Large intestine (tissue), 3 donors: ENCODE results near the gene PPP1R15B. TPM values are rescaled to one million over a fixed set of nuclear protein-coding genes. Genes with fewer than 3 reads are reported as not detected.
"Not testable (repeated sequence)": the region's sequence is repeated elsewhere in the genome, so short reads cannot be mapped to it uniquely, and the experiment has no call there.

ENCODE experiments used
- DNase-seq, 2 donors: peaks; one replicate each; pipeline versions ENCODE4 v3.0.0 to v3.0.0-alpha.2; 2013
- H3K27ac ChIP-seq: one replicate; pipeline ENCODE4 v1.5.1; 2013; ENCODE audit warnings: low read length
- H3K27me3 ChIP-seq: 2 replicates; pipeline ENCODE4 v1.6.1; 2013; ENCODE audit warnings: low read length; ENCODE audit not compliant: control insufficient read depth, insufficient read depth
- H3K36me3 ChIP-seq: 2 replicates; pipeline ENCODE4 v1.6.1; 2013; ENCODE audit warnings: low read length; ENCODE audit not compliant: control insufficient read depth, insufficient read depth
- H3K4me1 ChIP-seq: one replicate; pipeline ENCODE4 v1.6.1; 2013; ENCODE audit warnings: low read length; ENCODE audit not compliant: control insufficient read depth, insufficient read depth
- H3K4me3 ChIP-seq: one replicate; pipeline ENCODE4 v1.5.1; 2013; ENCODE audit warnings: low read length
- H3K9me3 ChIP-seq: one replicate; pipeline ENCODE4 v1.6.1; 2013; ENCODE audit warnings: mild to moderate bottlenecking, low read depth, low read length, moderate library complexity; ENCODE audit not compliant: control insufficient read depth
- WGBS: methylation state at CpG from one replicate; pipeline ENCODE4 v1.1.5; 2013; ENCODE audit warnings: low lambda C conversion rate; ENCODE audit not compliant: insufficient coverage; 5-methylcytosine and 5-hydroxymethylcytosine counted together
- polyA plus RNA-seq: library from polyadenylated mRNA; unstranded; fragments of 120-200 nt; gene quantifications from one replicate; pipeline ENCODE4 v1.2.1, GENCODE V29; 2013

PPP1R15B gene
- polyA plus RNA-seq, 1 donor, result 46.4 TPM

- no peaks in the 10 kb centered on the region for H3K27me3 ChIP-seq
- H3K9me3 ChIP-seq, result no peaks in the 10 kb centered on the region
- DNase-seq, result no peak
- peak overlapping the region; percentile 81 for H3K27ac ChIP-seq
- no peak overlapping the region for H3K4me3 ChIP-seq
- peaks cover 20% of the 10 kb centered on the region for H3K4me1 ChIP-seq
- WGBS, result no CpG with 5 or more reads among the region's 9 CpGs
- H3K36me3 ChIP-seq, result peaks cover 79% of the 10 kb centered on the region
Measured at GRCh38 chr1:204434116-204434755, 22.6 kb upstream of the PPP1R15B start.

GRCh38 chr1:204432708-204433107 is 21.1 kb upstream of the PPP1R15B start:
- H3K4me1 ChIP-seq, result peaks cover 20% of the 10 kb centered on the region
- H3K9me3 ChIP-seq, result no peaks in the 10 kb centered on the region
- H3K27me3 ChIP-seq, result no peaks in the 10 kb centered on the region
- no peak overlapping the region for H3K4me3 ChIP-seq
- DNase-seq, result no peak
- WGBS, result no CpG with 5 or more reads among the region's 2 CpGs
- peaks cover 71% of the 10 kb centered on the region for H3K36me3 ChIP-seq
- no peak overlapping the region for H3K27ac ChIP-seq

GRCh38 chr1:204431310-204432184 is 19.9 kb upstream of the PPP1R15B start:
- 100% methylated on average over 1 of the region's 13 CpGs for WGBS
- peaks cover 70% of the 10 kb centered on the region for H3K36me3 ChIP-seq
- H3K27ac ChIP-seq, result no peak overlapping the region

DNA sequence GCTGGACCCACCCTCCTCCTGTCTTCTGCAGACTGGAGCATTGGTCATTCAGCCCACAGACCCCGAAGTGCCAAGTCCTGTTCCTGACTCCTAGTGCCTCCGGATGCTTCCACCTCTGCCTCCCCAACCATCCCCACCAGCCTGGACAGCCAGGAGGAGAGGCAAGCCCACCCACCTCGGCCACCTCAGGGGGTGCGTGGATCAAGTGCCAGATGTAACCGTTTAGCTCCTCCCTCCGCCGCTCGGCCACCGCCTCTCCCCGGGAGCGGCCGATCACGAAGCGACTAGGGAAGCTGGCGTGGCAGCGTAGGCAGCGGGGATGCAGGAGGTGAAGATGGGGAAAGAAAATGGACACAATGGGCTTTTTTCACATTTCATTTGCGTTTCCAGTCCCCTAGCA is 18.1 kb upstream of the PPP1R15B start:
- Histone ChIP-seq H3K27me3 (no peaks in the 10 kb centered on the region), H3K4me1 (peaks cover 14% of the 10 kb centered on the region), H3K27ac (no peak overlapping the region), H3K4me3 (no peak overlapping the region), H3K9me3 (no peaks in the 10 kb centered on the region), H3K36me3 (peaks cover 77% of the 10 kb centered on the region)
- no CpG with 5 or more reads among the region's 18 CpGs for WGBS
- no peak for DNase-seq

More at GRCh38 chr1:204431310-204432184, 19.9 kb upstream of the PPP1R15B start:
- Histone ChIP-seq H3K4me3 (no peak overlapping the region), H3K27me3 (no peaks in the 10 kb centered on the region), H3K4me1 (peaks cover 20% of the 10 kb centered on the region), H3K9me3 (no peaks in the 10 kb centered on the region)
- peak; percentile 59 to 70 for DNase-seq

DNA sequence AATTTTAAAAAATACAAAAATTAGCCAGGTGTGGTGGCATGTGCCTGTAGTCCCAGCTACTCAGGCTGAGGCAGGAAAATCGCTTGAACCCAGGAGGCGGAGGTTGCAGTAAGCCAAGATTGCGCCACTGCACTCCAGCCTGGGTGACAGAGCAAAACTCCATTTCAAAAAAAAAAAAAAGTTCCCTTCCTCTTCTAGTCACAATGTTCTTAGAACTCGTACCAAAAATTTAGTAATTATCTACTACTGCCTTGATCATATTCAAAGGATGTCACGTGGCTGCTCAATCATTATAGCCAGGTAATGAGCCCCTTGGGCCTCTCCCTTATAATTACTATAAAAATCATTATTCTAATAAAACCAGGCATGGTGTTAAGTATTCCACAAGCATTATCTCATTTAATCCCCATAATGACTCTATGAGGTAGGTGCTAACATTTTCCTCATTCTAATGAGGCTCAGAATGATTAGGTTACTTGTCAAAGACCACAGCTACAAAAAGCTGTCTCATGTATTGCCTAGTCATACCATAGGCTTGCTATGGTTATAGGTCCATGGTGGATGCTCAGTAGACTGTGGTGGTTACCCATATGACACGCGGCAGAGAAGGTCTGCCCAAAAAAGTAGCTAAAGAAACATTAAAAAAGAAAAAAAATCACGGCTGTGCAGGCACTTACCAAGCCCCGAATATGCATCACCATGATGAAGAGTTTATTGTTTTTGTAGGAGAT is 15.5 kb upstream of the PPP1R15B start:
- H3K4me3 ChIP-seq, result no peak overlapping the region
- no peak for DNase-seq
- no peaks in the 10 kb centered on the region for H3K27me3 ChIP-seq
- H3K27ac ChIP-seq, result no peak overlapping the region
- peaks cover 73% of the 10 kb centered on the region for H3K36me3 ChIP-seq
- H3K9me3 ChIP-seq, result no peaks in the 10 kb centered on the region
- H3K4me1 ChIP-seq, result peaks cover 11% of the 10 kb centered on the region
- WGBS, result 97% methylated on average over 5 of the region's 9 CpGs

- no peak overlapping the region for H3K4me3 ChIP-seq
- 100% methylated on average over 1 of the region's 2 CpGs for WGBS
- peaks cover 69% of the 10 kb centered on the region for H3K36me3 ChIP-seq
- no peak for DNase-seq
- H3K27ac ChIP-seq, result no peak overlapping the region
- peaks cover 7% of the 10 kb centered on the region for H3K4me1 ChIP-seq
- no peaks in the 10 kb centered on the region for H3K9me3 ChIP-seq
- H3K27me3 ChIP-seq, result no peaks in the 10 kb centered on the region
Measured at GRCh38 chr1:204426474-204426873, 14.9 kb upstream of the PPP1R15B start.

- Histone ChIP-seq H3K36me3 (peaks cover 68% of the 10 kb centered on the region), H3K4me1 (peaks cover 6% of the 10 kb centered on the region), H3K4me3 (no peak overlapping the region), H3K27ac (no peak overlapping the region), H3K9me3 (no peaks in the 10 kb centered on the region), H3K27me3 (no peaks in the 10 kb centered on the region)
- no peak for DNase-seq
- no CpG with 5 or more reads among the region's 5 CpGs for WGBS
Measured at GRCh38 chr1:204426035-204426436, 14.4 kb upstream of the PPP1R15B start.

DNA sequence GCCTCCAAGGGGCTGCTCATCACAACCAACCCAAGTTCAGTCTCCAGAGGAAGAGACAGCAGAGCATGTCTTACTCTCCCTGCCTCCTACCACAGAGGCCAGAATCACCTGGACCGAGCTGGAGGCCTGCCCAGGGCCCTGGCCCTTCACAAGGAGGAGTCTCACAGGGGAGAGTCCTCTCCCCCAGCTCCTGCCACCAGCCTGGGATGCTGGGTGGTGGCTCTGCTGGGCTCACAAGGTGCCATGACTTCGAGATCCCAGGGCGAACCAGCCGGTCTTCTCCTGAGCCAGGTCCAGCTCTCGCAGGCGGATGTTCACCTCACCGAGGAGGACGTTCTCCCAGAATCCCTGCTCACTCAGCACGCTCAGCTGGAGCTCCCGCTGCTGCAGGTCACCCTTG is 13.0 kb upstream of the PPP1R15B start:
- H3K27ac ChIP-seq, result no peak overlapping the region
- no CpG with 5 or more reads among the region's 10 CpGs for WGBS
- H3K36me3 ChIP-seq, result peaks cover 60% of the 10 kb centered on the region
- H3K9me3 ChIP-seq, result no peaks in the 10 kb centered on the region
- H3K4me3 ChIP-seq, result no peak overlapping the region
- DNase-seq, result no peak
- no peaks in the 10 kb centered on the region for H3K27me3 ChIP-seq
- H3K4me1 ChIP-seq, result peaks cover 6% of the 10 kb centered on the region

DNA sequence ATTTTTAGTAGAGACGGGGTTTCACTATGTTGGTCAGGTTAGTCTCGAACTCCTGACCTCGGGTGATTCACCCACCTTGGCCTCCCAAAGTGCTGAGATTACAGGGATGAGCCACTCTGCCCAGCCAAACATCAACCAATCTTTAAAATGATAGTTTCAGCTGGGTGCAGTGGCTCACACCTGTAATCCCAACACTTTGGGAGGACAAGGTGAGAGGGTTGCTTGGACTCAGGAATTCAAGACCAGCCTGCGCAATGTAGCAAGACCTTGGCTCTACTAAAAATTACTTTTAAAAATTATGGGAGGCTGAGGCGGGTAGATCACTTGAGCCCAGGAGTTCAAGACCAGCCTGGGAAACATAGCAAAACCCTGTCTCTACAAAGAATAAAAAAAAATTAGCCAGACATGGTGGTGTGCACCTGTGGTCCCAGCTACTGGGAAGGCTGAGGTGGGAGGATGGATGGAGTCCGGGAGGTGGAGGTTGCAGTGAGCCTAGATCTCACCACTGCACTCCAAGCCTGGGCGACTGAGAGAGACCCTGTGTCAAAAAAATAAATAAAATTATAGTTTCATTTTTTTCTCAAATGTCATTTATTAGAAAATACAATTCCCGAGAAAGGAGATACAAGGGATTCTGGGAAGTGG is 10.6 kb upstream of the PPP1R15B start:
- not testable (repeated sequence) for H3K27ac ChIP-seq, H3K9me3 ChIP-seq, DNase-seq, H3K27me3 ChIP-seq, H3K4me3 ChIP-seq
- WGBS, result 80% methylated on average over 1 of the region's 8 CpGs
- peaks cover 20% of the 10 kb centered on the region for H3K4me1 ChIP-seq
- peaks cover 46% of the 10 kb centered on the region for H3K36me3 ChIP-seq

DNA sequence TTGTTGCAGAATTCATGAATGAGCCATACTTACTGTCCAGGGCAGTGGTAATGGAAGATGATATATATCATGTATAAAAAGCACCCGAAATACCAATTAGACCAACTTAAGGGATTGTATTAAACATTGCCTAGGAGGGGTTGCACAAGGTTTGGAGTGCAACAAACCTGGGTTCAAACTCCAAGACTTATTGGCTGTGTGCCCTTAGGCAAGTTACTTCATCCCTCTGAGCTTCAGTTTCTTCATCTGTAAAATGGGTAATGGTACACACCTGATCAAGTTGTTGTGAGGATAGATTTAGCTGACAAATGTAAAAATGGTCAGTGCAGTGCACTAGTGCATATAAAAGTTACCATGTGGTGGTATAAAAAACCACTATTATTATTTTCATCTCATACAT is 9.8 kb upstream of the PPP1R15B start:
- no peak for DNase-seq
- Histone ChIP-seq H3K36me3 (peaks cover 43% of the 10 kb centered on the region), H3K4me3 (no peak overlapping the region), H3K27ac (no peak overlapping the region), H3K4me1 (peaks cover 22% of the 10 kb centered on the region), H3K9me3 (no peaks in the 10 kb centered on the region), H3K27me3 (no peaks in the 10 kb centered on the region)
- WGBS, result 100% methylated on average over 1 of the region's 1 CpG
